PC-9 (cell line): ENCODE results near the gene BEND6.

Experiments used
- CTCF ChIP-seq: fragments of 200-600 bp; sonication (generic); conservative IDR thresholded peaks from 2 replicates; pipeline ENCODE4 v1.6.1; 2017; ENCODE audit warnings: mixed run types, antibody characterized with exemption, mild to moderate bottlenecking, moderate library complexity
- EZH2 ChIP-seq: fragments of 200-600 bp; sonication (generic); IDR thresholded peaks from 2 replicates; pipeline ENCODE4 v1.8.0; 2017; ENCODE audit warnings: antibody characterized with exemption, low read depth

- no peak for TF ChIP-seq CTCF
- no peak for TF ChIP-seq EZH2
These were observed 69.9 kb downstream of the BEND6 start for GRCh38 chr6:57024775-57025174.
